SU-DHL-6 (cell line): ENCODE data around the gene PPIB.

Experiments used
- H2AFZ ChIP-seq: fragments of 200-600 bp; sonication (generic); 2 replicates; pipeline ENCODE4 v1.6.1; 2014; ENCODE audit warnings: low read depth, mild to moderate bottlenecking, moderate library complexity, mixed read lengths, antibody characterized with exemption, low read length; ENCODE audit not compliant: severe bottlenecking
- H3F3A ChIP-seq: fragments of 200-600 bp; shearing (Covaris generic); 2 replicates; pipeline ENCODE4 v1.6.0; 2016; ENCODE audit warnings: antibody characterized with exemption, mild to moderate bottlenecking; ENCODE audit not compliant: insufficient read depth
- H3K27ac ChIP-seq: fragments of 200-600 bp; sonication (generic); 2 replicates; pipeline ENCODE4 v1.5.1; 2016; ENCODE audit warnings: low read depth, mild to moderate bottlenecking, low read length, moderate library complexity, mixed read lengths
- H3K27me3 ChIP-seq: fragments of 200-600 bp; sonication (generic), shearing (Covaris generic); 2 replicates; pipeline ENCODE4 v1.6.0; 2014; ENCODE audit warnings: mild to moderate bottlenecking, low read length
- H3K36me3 ChIP-seq: fragments of 200-600 bp; sonication (generic); 2 replicates; pipeline ENCODE4 v1.6.1; 2014; ENCODE audit warnings: mild to moderate bottlenecking, low read length, mixed read lengths
- H3K4me2 ChIP-seq: fragments of 300-600, 200-600 bp; shearing (Covaris generic), sonication (generic); 2 replicates; pipeline ENCODE4 v1.6.0; 2014; ENCODE audit warnings: low read length, low read depth, mild to moderate bottlenecking; ENCODE audit not compliant: poor library complexity, severe bottlenecking
- H3K4me3 ChIP-seq: fragments of 200-600 bp; sonication (generic); 2 replicates; pipeline ENCODE4 v1.5.1; 2014; ENCODE audit warnings: antibody characterized with exemption, low read length, mild to moderate bottlenecking, mixed read lengths; ENCODE audit not compliant: insufficient read depth, poor library complexity, severe bottlenecking
- H3K79me2 ChIP-seq: fragments of 200-600 bp; sonication (generic); 2 replicates; pipeline ENCODE4 v1.6.1; 2014; ENCODE audit warnings: mild to moderate bottlenecking, low read length, moderate library complexity; ENCODE audit not compliant: insufficient read depth
- H3K9ac ChIP-seq: fragments of 200-600 bp; sonication (generic); 2 replicates; pipeline ENCODE4 v1.7.0; 2014; ENCODE audit warnings: mild to moderate bottlenecking, low read length
- H3K9me2 ChIP-seq: fragments of 200-600 bp; sonication (generic); replicated peaks from 2 replicates; pipeline ENCODE4 v1.6.1; 2014; ENCODE audit warnings: low read length; ENCODE audit not compliant: insufficient read depth
- H3K9me3 ChIP-seq: fragments of 200-600 bp; sonication (generic); 2 replicates; pipeline ENCODE4 v1.6.1; 2014; ENCODE audit warnings: low read length, mixed read lengths; ENCODE audit not compliant: insufficient read depth
- H4K20me1 ChIP-seq: fragments of 200-600 bp; sonication (generic); 2 replicates; pipeline ENCODE4 v1.6.1; 2014; ENCODE audit warnings: low read depth, mild to moderate bottlenecking, antibody characterized with exemption, low read length, moderate library complexity, mixed read lengths
- EZH2phosphoT487 ChIP-seq: fragments of 200-600 bp; sonication (generic), shearing (Covaris generic); conservative IDR thresholded peaks from 2 replicates; pipeline ENCODE4 v1.6.1; 2018; ENCODE audit warnings: mild to moderate bottlenecking, antibody characterized with exemption, low read length, moderate library complexity, mixed read lengths
- TF ChIP-seq, protein P1 (sequence below): fragments of 200-600 bp; sonication (generic); IDR thresholded peaks from one replicate; pipeline ENCODE4 v1.5.1; 2017; ENCODE audit warnings: antibody characterized with exemption, mild to moderate bottlenecking, low read length, moderate library complexity; ENCODE audit not compliant: insufficient read depth, poor library complexity, severe bottlenecking

The PPIB gene

DNA sequence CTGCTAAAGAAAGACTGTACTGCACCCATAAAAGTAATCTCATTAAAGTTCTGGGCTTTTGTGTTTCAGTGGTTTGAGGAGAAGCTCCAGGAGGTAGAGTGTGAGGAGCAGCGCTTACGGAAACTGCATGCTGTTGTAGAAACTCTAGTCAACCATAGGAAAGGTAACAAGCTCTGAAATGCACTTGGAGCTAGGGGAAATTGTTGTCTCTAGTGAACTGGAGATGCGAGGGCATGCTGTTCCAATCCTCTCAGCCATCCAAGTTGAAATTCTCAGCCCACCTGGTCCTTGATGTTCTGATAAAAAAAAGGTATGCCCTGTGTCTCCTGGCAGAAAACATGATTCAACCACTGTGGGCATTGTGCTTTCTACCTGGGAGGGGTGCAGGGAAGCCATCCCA, 32.7 kb downstream of the PPIB start:
- TF ChIP-seq, protein P1, sequence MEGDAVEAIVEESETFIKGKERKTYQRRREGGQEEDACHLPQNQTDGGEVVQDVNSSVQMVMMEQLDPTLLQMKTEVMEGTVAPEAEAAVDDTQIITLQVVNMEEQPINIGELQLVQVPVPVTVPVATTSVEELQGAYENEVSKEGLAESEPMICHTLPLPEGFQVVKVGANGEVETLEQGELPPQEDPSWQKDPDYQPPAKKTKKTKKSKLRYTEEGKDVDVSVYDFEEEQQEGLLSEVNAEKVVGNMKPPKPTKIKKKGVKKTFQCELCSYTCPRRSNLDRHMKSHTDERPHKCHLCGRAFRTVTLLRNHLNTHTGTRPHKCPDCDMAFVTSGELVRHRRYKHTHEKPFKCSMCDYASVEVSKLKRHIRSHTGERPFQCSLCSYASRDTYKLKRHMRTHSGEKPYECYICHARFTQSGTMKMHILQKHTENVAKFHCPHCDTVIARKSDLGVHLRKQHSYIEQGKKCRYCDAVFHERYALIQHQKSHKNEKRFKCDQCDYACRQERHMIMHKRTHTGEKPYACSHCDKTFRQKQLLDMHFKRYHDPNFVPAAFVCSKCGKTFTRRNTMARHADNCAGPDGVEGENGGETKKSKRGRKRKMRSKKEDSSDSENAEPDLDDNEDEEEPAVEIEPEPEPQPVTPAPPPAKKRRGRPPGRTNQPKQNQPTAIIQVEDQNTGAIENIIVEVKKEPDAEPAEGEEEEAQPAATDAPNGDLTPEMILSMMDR, result no peak
- TF ChIP-seq EZH2phosphoT487, result no peak
- Histone ChIP-seq H3K36me3 (peaks cover 18% of the 10 kb centered on the region; the same call in 1 of the 2 replicates), H3F3A (no peaks in the 10 kb centered on the region)

DNA sequence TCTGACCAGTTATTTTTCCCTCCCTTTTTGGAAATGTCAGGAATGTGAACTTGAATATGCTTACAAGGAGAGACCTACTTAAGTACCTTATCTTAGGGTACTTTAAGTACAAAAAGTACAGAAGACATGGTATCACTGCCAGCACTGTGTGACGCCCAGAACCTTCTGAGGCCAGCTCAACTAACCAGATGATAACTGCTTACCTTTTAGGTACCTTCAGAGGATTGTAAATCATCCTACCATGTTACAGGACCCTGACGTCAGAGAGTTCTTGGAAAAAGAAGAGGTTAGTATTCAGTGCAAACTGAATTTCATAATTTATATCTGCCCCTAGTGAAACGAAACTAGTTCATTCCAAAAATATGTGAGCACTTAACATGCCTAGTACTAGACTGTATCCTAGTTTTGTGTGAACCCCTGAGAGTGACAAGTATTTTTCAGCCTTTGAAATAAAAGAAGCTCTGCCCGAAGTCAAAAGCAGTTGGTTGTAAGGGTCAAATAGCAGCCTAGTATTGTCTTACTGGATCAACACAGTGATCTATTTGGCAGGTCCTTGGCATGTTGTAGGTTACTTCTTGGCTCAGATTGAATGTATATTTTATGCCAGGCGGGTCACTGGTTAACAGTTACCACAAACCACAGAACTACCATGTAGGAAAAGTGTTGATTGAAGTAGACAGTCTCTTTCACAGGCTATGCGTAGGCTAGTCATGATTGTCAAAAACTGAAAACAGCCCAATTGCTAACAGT, 35.1 kb downstream of the PPIB start:
- Histone ChIP-seq H3K4me3 (no peak overlapping the region), H4K20me1 (no peaks in the 10 kb centered on the region), H3K9me2 (no peaks in the 10 kb centered on the region), H3K9me3 (no peaks in the 10 kb centered on the region), H3K4me2 (no peak overlapping the region), H3K27me3 (no peaks in the 10 kb centered on the region), H2AFZ (no peak overlapping the region), H3K27ac (no peak overlapping the region), H3F3A (no peaks in the 10 kb centered on the region), H3K9ac (no peak overlapping the region), H3K79me2 (no peaks in the 10 kb centered on the region), H3K36me3 (peaks cover 22% of the 10 kb centered on the region; the same call in 1 of the 2 replicates)
- TF ChIP-seq EZH2phosphoT487, result no peak
- TF ChIP-seq, protein P1, result no peak

More for the DNA sequence above, 32.7 kb downstream of the PPIB start:
- Histone ChIP-seq H3K27me3 (no peaks in the 10 kb centered on the region), H4K20me1 (no peaks in the 10 kb centered on the region), H3K79me2 (no peaks in the 10 kb centered on the region), H3K4me2 (no peak overlapping the region), H3K4me3 (no peak overlapping the region), H3K9me3 (no peaks in the 10 kb centered on the region), H3K27ac (no peak overlapping the region), H2AFZ (no peak overlapping the region), H3K9ac (no peak overlapping the region), H3K9me2 (no peaks in the 10 kb centered on the region)

DNA sequence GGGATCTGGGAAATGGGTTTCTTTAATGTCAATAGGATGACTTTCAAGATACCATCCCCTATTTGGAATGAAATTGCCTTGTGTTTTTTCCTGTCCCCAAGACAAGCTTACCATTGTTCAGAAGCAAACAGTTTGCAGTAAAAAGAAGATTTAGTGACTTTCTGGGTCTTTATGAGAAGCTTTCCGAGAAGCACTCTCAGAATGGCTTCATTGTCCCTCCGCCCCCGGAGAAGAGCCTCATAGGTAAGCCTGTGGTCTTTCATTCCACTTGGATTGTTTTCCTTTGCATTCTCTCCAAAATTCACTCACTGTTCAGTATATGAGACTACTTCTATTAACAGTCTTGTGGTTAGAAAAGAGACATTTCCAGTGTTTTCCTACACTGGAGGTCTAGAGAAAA, 36.8 kb downstream of the PPIB start:
- H3F3A ChIP-seq, result no peaks in the 10 kb centered on the region
- H3K4me2 ChIP-seq, result no peak overlapping the region
- no peaks in the 10 kb centered on the region for H3K79me2 ChIP-seq
- H3K27me3 ChIP-seq, result no peaks in the 10 kb centered on the region
- TF ChIP-seq, protein P1, result no peak
- TF ChIP-seq EZH2phosphoT487, result no peak
- H3K4me3 ChIP-seq, result no peak overlapping the region
- peaks cover 24% of the 10 kb centered on the region; the same call in 1 of the 2 replicates for H3K36me3 ChIP-seq
- H4K20me1 ChIP-seq, result no peaks in the 10 kb centered on the region
- H3K9ac ChIP-seq, result no peak overlapping the region
- H3K9me2 ChIP-seq, result no peaks in the 10 kb centered on the region
- H3K27ac ChIP-seq, result no peak overlapping the region
- H2AFZ ChIP-seq, result no peak overlapping the region
- no peaks in the 10 kb centered on the region for H3K9me3 ChIP-seq
